Sigmoid colon (tissue), 7 donors: ENCODE results near the gene POLR1E. TPM values are rescaled to one million over a fixed set of nuclear protein-coding genes. Genes with fewer than 3 reads are reported as not detected.

Source experiments
- DNase-seq: peaks from one replicate; pipeline ENCODE4 v3.0.0-alpha.2; 2019
- H3K27ac ChIP-seq, 4 donors: fragments of 200-600 bp; sonication (generic); one replicate each; pipeline ENCODE4 v1.5.1; 2016 to 2019; ENCODE audit warnings: mild to moderate bottlenecking in 1 of 4
- H3K27me3 ChIP-seq, 3 donors: fragments of 200-600 bp; sonication (generic); one replicate each; pipeline ENCODE4 v1.5.1; 2019; ENCODE audit warnings: mild to moderate bottlenecking in 1 of 3
- H3K36me3 ChIP-seq, 4 donors: fragments of 200-600 bp; sonication (generic); one replicate each; pipeline ENCODE4 v1.5.1; 2016 to 2019
- H3K4me1 ChIP-seq, 4 donors: fragments of 200-600 bp; sonication (generic); one replicate each; pipeline ENCODE4 v1.5.1; 2017 to 2019
- H3K4me3 ChIP-seq, 4 donors: fragments of 200-600 bp; sonication (generic); one replicate each; pipeline ENCODE4 v1.5.1; 2017 to 2019; ENCODE audit warnings: mild to moderate bottlenecking in 2 of 4, moderate library complexity in 1 of 4
- H3K9me3 ChIP-seq, 4 donors: fragments of 200-600 bp in 3 of 4; sonication (generic) in 3 of 4; one replicate each; pipeline versions ENCODE4 v1.5.1 to v1.6.1; 2013 to 2019
- EP300 ChIP-seq, 4 donors: sonication (generic); formaldehyde crosslinking; IDR thresholded peaks; one replicate each; pipeline ENCODE4 v1.6.1; 2017; ENCODE audit warnings: antibody characterized with exemption in 4 of 4
- POLR2A ChIP-seq, 2 donors: fragments of 450-650 bp; IDR thresholded peaks; one replicate each; pipeline ENCODE4 v1.6.1; 2016; ENCODE audit warnings: antibody characterized with exemption in 2 of 2, mild to moderate bottlenecking in 2 of 2, moderate library complexity in 2 of 2
- POLR2AphosphoS5 ChIP-seq, 4 donors: sonication (generic); formaldehyde crosslinking; IDR thresholded peaks; one replicate each; pipeline ENCODE4 v1.6.1; 2017; ENCODE audit warnings: antibody characterized with exemption in 4 of 4
- WGBS, 2 donors: extraction: QIAGEN DNeasy Blood & Tissue Kit; methylation state at CpG; one replicate each; pipeline ENCODE4 v1.1.7; 2013; 5-methylcytosine and 5-hydroxymethylcytosine counted together
- intact Hi-C: fragments of 100-400 bp; cut with DNase I; formaldehyde crosslinking; loops from one replicate; pipeline ENCODE4 v1.15.1; 2023
- polyA plus RNA-seq, 3 donors: library from polyadenylated mRNA; stranded (reverse); fragments of 200-250 nt; gene quantifications; one replicate each; pipeline ENCODE4 v1.2.3, GENCODE V29; 2013
- total RNA-seq, 4 donors: library from RNA; depleted of rRNA; stranded (reverse); fragments of >200 nt; gene quantifications; one replicate each; pipeline ENCODE4 v1.1.0, GENCODE V29; 2016
- TF ChIP-seq, protein P1 (sequence below), 4 experiments: fragments of 450-650 bp in 3 of 4; fragments of 200-600 bp in 1 of 4; IDR thresholded peaks; one replicate each; pipeline ENCODE4 v1.5.1; 2016 to 2019; ENCODE audit warnings: antibody characterized with exemption in 4 of 4, mild to moderate bottlenecking in 3 of 4, moderate library complexity in 2 of 4
- donor health status: healthy with polysubstance abuse.
- donor health status: Bipolar disorder and iron deficiency.
- donor health status: healthy.

The POLR1E gene
- total and polyA plus RNA-seq, 7 donors = 4.6 to 33.4 (median 22.3) TPM

DNA sequence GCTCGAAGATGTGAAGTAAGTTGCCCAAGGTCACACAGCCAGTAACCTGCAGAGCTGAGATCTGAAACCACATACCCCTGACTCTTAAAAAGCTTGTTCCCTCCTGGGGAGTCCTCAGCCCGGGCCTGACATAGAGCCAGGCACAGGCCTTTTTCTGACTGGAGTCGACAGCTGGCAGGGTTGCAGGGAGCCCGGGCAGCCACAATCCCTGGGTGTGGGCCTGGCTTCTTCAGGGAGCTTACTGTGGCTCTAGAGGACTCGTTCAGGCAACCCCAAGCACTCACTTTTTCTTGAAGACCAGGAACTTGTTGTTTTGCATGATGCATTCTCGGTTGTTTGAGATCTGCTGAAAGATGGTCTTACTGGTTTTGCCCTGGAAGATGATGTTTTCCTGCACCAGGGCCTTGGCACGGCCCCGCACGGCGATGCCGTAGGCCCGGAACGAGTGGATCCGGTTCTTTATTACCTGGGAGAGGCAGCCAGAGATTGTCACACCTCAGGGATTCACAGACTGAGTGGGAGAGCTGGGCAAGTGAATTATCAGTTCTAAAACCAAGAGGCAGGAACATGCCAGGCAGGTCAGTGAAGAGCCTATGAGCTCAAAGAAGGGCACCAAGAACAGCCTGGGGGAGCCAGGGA lies 30.0 kb downstream of the POLR1E start:
- Histone ChIP-seq H3K27ac (no peak overlapping the region), H3K4me1 (no peaks in the 10 kb centered on the region), H3K9me3 (no peaks in the 10 kb centered on the region), H3K36me3 (peaks cover 4 to 74% (median 18%) of the 10 kb centered on the region in 4 donors), H3K4me3 (no peak overlapping the region), H3K27me3 (no peaks in the 10 kb centered on the region)
- WGBS, 2 donors = 89 to 93% methylated on average over 14 of the region's 14 CpGs
- intact Hi-C loops = no loop called here
- DNase-seq = no peak
- TF ChIP-seq EP300 (IDR thresholded peaks at IDR 0.05) (no peak), POLR2A (IDR thresholded peaks at IDR 0.05) (no peak), POLR2AphosphoS5 (IDR thresholded peaks at IDR 0.05) (no peak)
- TF ChIP-seq, protein P1, sequence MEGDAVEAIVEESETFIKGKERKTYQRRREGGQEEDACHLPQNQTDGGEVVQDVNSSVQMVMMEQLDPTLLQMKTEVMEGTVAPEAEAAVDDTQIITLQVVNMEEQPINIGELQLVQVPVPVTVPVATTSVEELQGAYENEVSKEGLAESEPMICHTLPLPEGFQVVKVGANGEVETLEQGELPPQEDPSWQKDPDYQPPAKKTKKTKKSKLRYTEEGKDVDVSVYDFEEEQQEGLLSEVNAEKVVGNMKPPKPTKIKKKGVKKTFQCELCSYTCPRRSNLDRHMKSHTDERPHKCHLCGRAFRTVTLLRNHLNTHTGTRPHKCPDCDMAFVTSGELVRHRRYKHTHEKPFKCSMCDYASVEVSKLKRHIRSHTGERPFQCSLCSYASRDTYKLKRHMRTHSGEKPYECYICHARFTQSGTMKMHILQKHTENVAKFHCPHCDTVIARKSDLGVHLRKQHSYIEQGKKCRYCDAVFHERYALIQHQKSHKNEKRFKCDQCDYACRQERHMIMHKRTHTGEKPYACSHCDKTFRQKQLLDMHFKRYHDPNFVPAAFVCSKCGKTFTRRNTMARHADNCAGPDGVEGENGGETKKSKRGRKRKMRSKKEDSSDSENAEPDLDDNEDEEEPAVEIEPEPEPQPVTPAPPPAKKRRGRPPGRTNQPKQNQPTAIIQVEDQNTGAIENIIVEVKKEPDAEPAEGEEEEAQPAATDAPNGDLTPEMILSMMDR (IDR thresholded peaks at IDR 0.05) = no peak

DNA sequence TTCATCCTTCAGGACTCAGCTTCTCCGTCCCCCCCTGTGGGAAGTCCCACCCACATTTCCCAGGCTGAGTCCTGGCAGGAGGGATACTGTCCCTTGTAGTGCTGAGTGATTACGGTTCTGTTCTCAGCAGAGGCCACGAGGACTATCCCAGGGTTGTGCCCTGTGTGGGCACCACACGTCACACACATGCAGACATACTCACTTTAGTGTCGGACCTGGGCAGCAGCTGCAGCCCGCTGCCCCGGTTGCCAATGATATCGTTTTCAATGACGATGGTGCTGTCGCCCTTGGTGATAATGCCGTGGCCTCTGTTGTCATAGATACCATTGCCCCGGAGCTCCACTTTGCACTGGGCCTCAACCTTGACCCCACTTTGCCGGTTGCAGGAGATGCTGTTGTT lies 32.2 kb downstream of the POLR1E start:
- intact Hi-C loops = no loop called here
- TF ChIP-seq EP300 (IDR thresholded peaks at IDR 0.05) (no peak), POLR2A (IDR thresholded peaks at IDR 0.05) (no peak), POLR2AphosphoS5 (IDR thresholded peaks at IDR 0.05) (no peak)
- TF ChIP-seq, protein P1 (IDR thresholded peaks at IDR 0.05) = no peak
- H3K27ac ChIP-seq = no peak overlapping the region
- no peak for DNase-seq
- H3K4me3 ChIP-seq = no peak overlapping the region
- no peaks in the 10 kb centered on the region for H3K4me1 ChIP-seq
- peaks cover 20 to 74% (median 28%) of the 10 kb centered on the region in 4 donors for H3K36me3 ChIP-seq
- no peaks in the 10 kb centered on the region for H3K9me3 ChIP-seq
- WGBS, 2 donors = 95 to 96% methylated on average over 13 of the region's 13 CpGs
- H3K27me3 ChIP-seq = no peaks in the 10 kb centered on the region

DNA sequence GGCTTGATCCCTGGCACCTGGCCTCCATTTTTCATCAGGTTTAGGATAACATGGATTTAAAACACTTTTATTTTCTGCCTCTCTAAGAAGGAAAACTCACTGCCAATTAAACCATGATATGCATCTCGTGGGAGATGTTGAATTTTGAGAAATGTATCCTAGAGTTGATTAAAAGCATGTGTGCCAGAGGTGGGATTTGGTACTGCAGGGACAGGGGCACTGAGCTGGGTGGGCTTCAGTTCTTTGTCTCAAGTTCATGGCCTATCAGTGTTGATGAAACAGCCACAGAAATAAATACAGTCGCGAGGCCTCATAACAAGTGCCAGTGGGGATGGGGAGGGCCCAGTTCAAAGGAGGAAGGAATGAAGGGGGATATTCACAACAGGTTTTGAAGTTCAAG lies 34.9 kb downstream of the POLR1E start:
- DNase-seq = no peak
- 93% methylated on average over 3 of the region's 3 CpGs for WGBS, 2 donors
- Histone ChIP-seq H3K27ac (no peak overlapping the region), H3K4me3 (no peak overlapping the region), H3K4me1 (no peaks in the 10 kb centered on the region), H3K27me3 (no peaks in the 10 kb centered on the region), H3K9me3 (no peaks in the 10 kb centered on the region), H3K36me3 (peaks cover 20 to 82% (median 42%) of the 10 kb centered on the region in 4 donors)
- TF ChIP-seq, protein P1 (IDR thresholded peaks at IDR 0.05) = no peak
- intact Hi-C loops = no loop called here

DNA sequence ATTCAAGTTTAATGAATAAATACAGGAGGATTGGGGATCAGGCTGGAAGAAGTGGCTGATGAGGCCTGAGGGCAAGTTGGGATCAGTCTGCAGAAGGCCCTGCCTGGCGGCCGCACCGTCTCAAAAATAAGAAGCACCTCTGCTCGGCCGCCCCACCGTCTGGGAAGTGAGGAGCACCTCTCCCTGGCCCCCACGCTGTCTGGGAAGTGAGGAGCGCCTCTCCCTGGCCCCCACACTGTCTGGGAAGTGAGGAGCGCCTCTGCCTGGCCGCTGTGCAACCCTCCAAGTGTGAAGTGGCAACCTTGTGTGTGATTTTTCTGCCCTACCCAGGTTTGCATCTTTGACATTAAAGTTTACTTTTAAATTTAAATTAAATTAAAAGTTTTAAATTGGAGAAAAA lies 35.4 kb downstream of the POLR1E start:
- H3K4me3 ChIP-seq = no peak overlapping the region
- H3K27ac ChIP-seq = no peak overlapping the region
- no peaks in the 10 kb centered on the region for H3K27me3 ChIP-seq
- H3K4me1 ChIP-seq = no peaks in the 10 kb centered on the region
- H3K36me3 ChIP-seq = peaks cover 20 to 82% (median 46%) of the 10 kb centered on the region in 4 donors
- intact Hi-C loops = no loop called here
- H3K9me3 ChIP-seq = no peaks in the 10 kb centered on the region
- TF ChIP-seq POLR2A (IDR thresholded peaks at IDR 0.05) (no peak), POLR2AphosphoS5 (IDR thresholded peaks at IDR 0.05) (no peak), EP300 (IDR thresholded peaks at IDR 0.05) (no peak)
- TF ChIP-seq, protein P1 (IDR thresholded peaks at IDR 0.05) = no peak
- no peak for DNase-seq
- WGBS, 2 donors = 95 to 96% methylated on average over 10 of the region's 10 CpGs

DNA sequence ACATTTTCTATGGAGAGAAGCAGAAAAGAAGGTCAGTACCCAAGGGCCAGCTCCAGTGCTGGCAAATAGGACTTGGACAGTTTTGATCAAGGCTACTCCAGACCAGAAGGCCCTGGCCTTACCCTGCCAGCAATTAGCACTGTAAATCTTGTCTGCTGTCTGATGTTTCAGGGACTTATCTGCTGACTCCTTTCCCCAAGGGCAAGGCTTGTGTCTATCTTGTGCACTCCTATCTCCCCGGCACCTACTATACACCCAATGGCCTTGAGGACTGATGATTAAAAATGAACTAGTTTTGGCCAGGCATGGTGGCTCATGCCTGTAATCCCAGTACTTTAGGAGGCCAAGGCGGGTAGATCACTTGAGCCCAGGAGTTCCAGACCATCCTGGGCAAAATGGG lies 37.2 kb downstream of the POLR1E start:
- H3K36me3 ChIP-seq = peaks cover 20 to 88% (median 52%) of the 10 kb centered on the region in 4 donors

More for the DNA sequence above, 37.2 kb downstream of the POLR1E start:
- 94% methylated on average over 2 of the region's 2 CpGs for WGBS, 2 donors
- H3K27ac ChIP-seq = no peak overlapping the region
- no peak for DNase-seq
- no peaks in the 10 kb centered on the region for H3K9me3 ChIP-seq
- no peaks in the 10 kb centered on the region for H3K27me3 ChIP-seq
- H3K4me1 ChIP-seq = no peaks in the 10 kb centered on the region
- H3K4me3 ChIP-seq = no peak overlapping the region
- TF ChIP-seq POLR2A (IDR thresholded peaks at IDR 0.05) (no peak), EP300 (IDR thresholded peaks at IDR 0.05) (no peak)
- intact Hi-C loops = no loop called here
